ENCODE measurements around the gene FLYWCH1. TPM values are rescaled to one million over a fixed set of nuclear protein-coding genes. Genes with fewer than 3 reads are reported as not detected.

FLYWCH1 gene
- total and polyA plus RNA-seq, 4 donors = 3.9 to 12.2 (median 7.8) TPM

DNA sequence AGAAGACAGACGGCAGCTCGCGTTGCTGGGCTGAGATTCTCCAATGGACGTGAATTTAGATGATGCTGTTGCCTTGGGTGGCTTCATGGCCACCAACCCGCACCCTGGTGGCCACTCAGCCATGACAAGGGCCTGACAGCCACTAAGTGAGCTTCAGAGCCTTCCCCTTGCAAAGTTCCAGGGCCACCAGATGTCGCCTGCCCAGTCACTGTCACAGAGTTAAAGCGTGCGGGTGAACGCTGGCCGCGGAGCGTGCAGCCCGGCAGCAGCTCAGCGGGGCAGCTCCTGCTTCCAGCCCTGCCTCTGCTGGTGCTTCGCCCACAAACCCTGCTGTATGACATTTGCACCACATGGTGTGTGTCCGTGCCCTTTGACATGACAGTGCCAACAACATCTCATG is 39.0 kb downstream of the FLYWCH1 start:
- Histone ChIP-seq H3K4me3 (ENCODE audit: low read depth in 1 of 3, low read length in 3 of 3) (no peak overlapping the region), H3K9me3 (ENCODE audit: control insufficient read depth in 4 of 4, low read length in 3 of 4) (no peaks in the 10 kb centered on the region), H3K36me3 (ENCODE audit: control insufficient read depth in 4 of 4, insufficient read depth in 3 of 4, low read depth in 1 of 4, low read length in 3 of 4) (peaks cover 0 to 10% (median 0%) of the 10 kb centered on the region in 4 donors), H3K27ac (ENCODE audit: low read depth in 1 of 2, low read length in 2 of 2) (no peak overlapping the region), H3K9ac (ENCODE audit: low read depth in 1 of 2, low read length in 2 of 2) (no peak overlapping the region), H3K4me1 (ENCODE audit: control insufficient read depth in 4 of 4, insufficient read depth in 4 of 4, low read length in 3 of 4) (no peaks in the 10 kb centered on the region), H3K27me3 (ENCODE audit: control insufficient read depth in 4 of 4, insufficient read depth in 4 of 4, low read length in 3 of 4) (peaks cover 0 to 2% (median 0%) of the 10 kb centered on the region in 4 donors)
- TF ChIP-seq, protein P1, sequence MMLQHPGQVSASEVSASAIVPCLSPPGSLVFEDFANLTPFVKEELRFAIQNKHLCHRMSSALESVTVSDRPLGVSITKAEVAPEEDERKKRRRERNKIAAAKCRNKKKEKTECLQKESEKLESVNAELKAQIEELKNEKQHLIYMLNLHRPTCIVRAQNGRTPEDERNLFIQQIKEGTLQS (IDR thresholded peaks at IDR 0.05) = no peak
- no peak for TF ChIP-seq CTCF (IDR thresholded peaks at IDR 0.05; ENCODE audit: low read depth, low read length, missing input control)
- TF ChIP-seq JUND (IDR thresholded peaks at IDR 0.05) = no peak
- TF ChIP-seq SP1 (IDR thresholded peaks at IDR 0.05) = no peak
- TF ChIP-seq EGR1 (IDR thresholded peaks at IDR 0.05; ENCODE audit: low read depth in 2 of 2) = no peak
- TF ChIP-seq REST (IDR thresholded peaks at IDR 0.05) = no peak
- TF ChIP-seq FOXA1 (IDR thresholded peaks at IDR 0.05) = no peak
- no peak for TF ChIP-seq HNF4G (IDR thresholded peaks at IDR 0.05)
- TF ChIP-seq MAX (IDR thresholded peaks at IDR 0.05) = no peak
- WGBS = 83% methylated on average over 16 of the region's 16 CpGs
- DNase-seq (ENCODE audit: low spot score) = no peak

- Histone ChIP-seq H3K27ac (ENCODE audit: low read depth in 1 of 2, low read length in 2 of 2) (no peak overlapping the region), H3K27me3 (ENCODE audit: control insufficient read depth in 4 of 4, insufficient read depth in 4 of 4, low read length in 3 of 4) (peaks cover 0 to 2% (median 0%) of the 10 kb centered on the region in 4 donors), H3K4me1 (ENCODE audit: control insufficient read depth in 4 of 4, insufficient read depth in 4 of 4, low read length in 3 of 4) (no peaks in the 10 kb centered on the region), H3K36me3 (ENCODE audit: control insufficient read depth in 4 of 4, insufficient read depth in 3 of 4, low read depth in 1 of 4, low read length in 3 of 4) (peaks cover 0 to 10% (median 0%) of the 10 kb centered on the region in 4 donors), H3K9me3 (ENCODE audit: control insufficient read depth in 4 of 4, low read length in 3 of 4) (no peaks in the 10 kb centered on the region), H3K4me3 (ENCODE audit: low read depth in 1 of 3, low read length in 3 of 3) (no peak overlapping the region), H3K9ac (ENCODE audit: low read depth in 1 of 2, low read length in 2 of 2) (no peak overlapping the region)
- no peak for DNase-seq (ENCODE audit: low spot score)
- TF ChIP-seq SP1 (IDR thresholded peaks at IDR 0.05) (no peak), MAX (IDR thresholded peaks at IDR 0.05) (no peak), JUND (IDR thresholded peaks at IDR 0.05) (no peak), REST (IDR thresholded peaks at IDR 0.05) (no peak), HNF4A (conservative IDR thresholded peaks at IDR 0.05) (no peak), YY1 (IDR thresholded peaks at IDR 0.05) (no peak), NR2F2 (IDR thresholded peaks at IDR 0.05) (no peak)
- TF ChIP-seq, protein P2, sequence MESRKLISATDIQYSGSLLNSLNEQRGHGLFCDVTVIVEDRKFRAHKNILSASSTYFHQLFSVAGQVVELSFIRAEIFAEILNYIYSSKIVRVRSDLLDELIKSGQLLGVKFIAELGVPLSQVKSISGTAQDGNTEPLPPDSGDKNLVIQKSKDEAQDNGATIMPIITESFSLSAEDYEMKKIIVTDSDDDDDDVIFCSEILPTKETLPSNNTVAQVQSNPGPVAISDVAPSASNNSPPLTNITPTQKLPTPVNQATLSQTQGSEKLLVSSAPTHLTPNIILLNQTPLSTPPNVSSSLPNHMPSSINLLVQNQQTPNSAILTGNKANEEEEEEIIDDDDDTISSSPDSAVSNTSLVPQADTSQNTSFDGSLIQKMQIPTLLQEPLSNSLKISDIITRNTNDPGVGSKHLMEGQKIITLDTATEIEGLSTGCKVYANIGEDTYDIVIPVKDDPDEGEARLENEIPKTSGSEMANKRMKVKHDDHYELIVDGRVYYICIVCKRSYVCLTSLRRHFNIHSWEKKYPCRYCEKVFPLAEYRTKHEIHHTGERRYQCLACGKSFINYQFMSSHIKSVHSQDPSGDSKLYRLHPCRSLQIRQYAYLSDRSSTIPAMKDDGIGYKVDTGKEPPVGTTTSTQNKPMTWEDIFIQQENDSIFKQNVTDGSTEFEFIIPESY (IDR thresholded peaks at IDR 0.05) = no peak
- 63% methylated on average over 11 of the region's 11 CpGs for WGBS
Observed at GRCh38 chr16:2952679-2953078, 40.9 kb downstream of the FLYWCH1 start.

All from liver (tissue), 9 donors.